HG03066 (cell line): ENCODE measurements around the gene WDR88.
"Not testable (repeated sequence)": the region's sequence is repeated elsewhere in the genome, so short reads cannot be mapped to it uniquely, and the experiment has no call there.

Experiments used
- ATAC-seq: cut with Tn5 transposase; IDR thresholded peaks from one replicate; pipeline ENCODE4 v1.9.1; 2021; ENCODE audit warnings: low read depth; ENCODE audit not compliant: unreplicated experiment

WDR88 gene

DNA sequence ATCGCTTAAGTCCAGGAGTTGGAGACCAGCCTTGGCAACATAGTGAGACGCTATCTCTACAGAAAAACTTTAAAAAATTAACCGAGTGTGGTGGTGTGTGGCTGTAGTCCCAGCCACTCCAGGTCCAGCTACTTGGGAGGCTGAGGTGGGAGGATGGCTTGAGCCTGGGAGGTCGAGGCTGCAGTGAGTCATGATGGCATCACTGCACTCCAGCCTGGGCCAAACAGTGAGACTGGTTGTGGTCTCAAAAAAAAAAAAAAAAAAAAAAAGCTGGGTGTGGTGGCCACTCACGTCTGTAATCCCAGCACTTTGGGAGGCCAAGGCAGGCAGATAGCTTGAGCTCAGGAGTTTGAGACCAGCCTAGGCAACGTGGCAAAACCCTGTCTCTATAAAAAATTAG lies 34.1 kb downstream of the WDR88 start:
- not testable (repeated sequence) for ATAC-seq

DNA sequence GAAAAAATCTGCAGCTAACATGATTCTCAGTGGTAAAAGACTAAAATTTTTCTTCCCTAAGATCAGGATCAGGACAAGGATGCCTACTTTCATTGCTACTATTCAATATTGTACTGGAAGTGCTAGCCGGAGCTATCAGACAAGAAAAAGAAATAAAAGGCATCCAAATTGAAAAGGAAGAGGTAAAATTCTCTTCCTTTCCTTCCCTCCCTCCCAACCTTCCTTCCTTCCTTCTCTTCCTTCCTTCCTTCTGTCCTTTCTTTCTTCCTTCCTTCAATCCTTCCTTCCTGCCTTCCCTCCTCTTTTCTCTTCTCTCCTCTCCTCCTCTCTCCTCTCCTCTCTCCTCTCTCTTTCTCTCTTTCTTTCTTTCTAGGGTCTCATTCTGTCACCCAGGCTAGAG lies 35.5 kb downstream of the WDR88 start:
- no peak for ATAC-seq

DNA sequence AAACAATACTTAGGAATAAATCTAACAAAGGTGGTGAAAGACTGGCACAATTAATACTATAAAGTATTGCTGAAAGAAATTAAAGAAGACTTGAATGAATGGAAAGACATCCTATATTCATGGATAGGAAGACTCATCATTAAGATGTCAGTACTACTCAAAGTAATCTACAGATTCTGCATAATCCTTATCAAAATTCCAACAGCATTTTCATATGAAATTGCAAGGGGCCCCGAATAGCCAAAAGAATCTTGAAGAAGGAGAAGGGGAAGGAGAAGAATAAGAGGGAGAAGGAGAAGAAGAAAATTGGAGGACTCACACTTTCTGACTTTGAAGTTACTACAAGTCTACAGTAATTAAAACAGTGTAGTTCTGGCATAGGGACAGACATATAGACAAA lies 36.6 kb downstream of the WDR88 start:
- ATAC-seq = no peak

DNA sequence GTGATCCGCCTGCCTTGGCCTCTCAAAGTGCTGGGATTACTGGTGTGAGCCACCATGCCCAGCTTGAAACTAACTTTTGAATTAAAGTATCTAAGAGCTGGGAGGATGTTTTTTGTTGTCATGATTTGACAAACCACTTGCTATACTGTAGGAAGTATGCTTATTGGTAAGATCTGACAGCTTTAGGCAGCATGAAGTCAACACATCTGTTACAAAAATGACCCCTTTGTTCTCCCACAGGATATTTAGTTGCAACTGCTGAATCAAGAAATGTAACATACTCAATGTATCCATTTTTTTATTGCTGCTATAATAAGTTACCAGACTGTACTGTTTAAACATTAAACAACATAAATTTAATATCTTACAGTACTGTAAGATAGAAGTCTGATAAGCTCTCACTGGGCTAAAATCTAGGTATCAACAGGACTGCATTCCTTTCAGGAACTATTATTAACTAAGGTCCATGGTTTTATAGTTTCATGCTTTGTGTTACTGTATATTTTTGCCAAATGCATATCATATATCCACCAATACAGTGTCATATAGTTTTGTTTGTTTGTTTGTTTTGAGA lies 39.4 kb downstream of the WDR88 start:
- ATAC-seq = no peak

DNA sequence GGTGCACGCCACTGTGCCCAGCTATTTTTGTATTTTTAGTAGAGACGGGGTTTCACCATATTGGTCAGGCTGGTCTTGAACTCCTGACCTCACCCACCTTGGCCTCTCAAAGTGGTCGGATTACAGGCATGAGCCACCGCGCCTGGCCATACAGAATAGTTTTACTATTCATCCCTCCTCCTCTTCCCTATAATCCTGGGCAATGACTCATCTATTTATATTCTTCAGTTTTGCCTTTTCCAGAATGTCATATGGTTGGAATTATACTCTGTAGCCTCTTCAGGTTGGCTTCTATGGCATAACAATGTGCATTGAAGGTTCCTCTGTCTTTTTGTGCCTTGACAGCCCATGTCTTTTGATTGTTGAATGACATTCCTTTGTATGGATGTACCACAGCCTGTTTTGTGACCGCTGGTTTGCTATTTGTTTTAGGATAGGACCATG lies 40.0 kb downstream of the WDR88 start:
- ATAC-seq = no peak

DNA sequence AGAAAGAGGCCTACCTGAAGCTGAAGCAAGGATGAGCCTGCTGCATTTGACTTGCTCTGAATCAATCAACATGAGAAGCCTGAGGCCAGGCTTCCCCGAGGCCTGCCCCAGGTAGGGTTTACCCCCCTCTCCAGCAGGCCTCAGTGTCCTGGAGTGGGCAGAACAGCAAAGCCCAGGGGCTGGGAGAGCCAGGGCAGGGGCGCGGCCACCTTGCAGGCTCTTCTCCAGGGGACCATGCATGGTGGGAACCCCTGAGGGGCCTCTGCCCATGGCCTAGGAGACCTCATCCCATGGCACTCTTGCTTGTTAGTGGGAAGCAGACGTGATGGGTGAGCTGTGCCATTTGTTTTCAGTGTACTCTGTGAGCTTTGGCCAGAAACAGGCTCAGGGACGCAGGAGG lies 42.3 kb downstream of the WDR88 start:
- no peak for ATAC-seq

DNA sequence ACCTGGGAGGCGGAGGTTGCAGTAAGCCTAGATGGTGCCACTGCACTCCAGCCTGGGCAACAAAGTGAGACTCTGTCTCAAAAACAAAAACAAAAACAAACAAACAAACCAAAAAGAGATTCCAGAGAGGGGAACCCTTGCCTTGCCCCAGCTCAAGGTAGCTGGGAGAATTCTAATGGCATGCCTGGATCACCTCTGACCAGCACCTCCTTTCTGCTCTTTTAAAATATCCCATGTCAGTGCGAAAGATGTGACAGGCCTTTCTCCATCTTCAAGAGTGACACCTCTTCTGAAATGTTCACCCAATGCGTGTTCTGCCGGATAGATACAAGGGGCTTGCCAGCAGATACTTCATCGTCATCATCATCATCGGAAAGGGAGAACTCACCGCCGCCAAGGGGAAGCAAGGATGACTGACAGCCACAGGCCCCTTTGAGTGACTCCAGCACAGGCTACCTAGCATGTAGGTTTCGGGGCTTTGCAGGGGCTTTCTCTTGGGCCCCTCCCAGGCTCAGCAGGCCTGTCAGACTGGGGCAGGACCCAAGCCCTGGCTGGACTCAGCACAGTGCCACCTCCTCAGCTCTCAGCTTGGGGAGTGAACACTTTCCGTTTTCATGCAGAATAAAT lies 43.4 kb downstream of the WDR88 start:
- no peak for ATAC-seq

DNA sequence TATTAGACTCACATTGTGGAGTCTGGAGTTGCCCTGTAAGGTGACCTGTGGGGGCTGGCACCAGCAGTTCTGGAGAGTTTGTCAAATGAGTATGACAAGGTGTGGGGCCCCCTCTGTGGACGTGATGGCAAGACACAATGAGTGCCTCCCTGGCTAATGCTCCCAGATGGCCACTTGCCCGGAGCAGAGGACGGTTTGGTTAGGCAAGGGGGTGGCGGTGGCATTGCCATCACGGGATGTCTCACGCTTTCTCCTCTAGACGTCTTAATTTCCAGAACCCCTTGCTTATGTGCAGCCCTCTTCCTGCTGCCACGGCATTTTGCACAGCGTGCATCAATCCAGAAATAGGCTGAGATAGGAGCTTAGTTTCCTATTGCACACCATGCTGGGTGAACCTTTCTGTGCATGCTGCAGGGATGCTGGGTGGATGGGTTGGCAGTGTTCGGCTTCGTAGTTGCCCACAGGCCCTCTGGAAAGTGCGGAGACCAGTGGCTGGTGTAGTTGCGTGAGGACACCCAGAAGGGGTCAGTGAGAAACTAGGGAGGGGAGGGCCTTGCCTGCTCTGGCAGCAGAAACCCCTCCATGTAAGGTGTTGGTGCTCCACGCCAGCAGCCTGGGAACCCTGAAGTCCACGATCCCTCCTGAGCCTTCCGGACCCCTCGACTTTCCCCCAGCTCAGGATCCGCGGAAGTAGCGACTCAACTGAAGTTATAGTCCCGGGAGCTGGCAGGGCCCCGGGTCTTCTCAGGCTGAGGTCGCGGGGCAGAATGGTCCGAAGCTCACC lies 44.2 kb downstream of the WDR88 start:
- ATAC-seq = no peak

DNA sequence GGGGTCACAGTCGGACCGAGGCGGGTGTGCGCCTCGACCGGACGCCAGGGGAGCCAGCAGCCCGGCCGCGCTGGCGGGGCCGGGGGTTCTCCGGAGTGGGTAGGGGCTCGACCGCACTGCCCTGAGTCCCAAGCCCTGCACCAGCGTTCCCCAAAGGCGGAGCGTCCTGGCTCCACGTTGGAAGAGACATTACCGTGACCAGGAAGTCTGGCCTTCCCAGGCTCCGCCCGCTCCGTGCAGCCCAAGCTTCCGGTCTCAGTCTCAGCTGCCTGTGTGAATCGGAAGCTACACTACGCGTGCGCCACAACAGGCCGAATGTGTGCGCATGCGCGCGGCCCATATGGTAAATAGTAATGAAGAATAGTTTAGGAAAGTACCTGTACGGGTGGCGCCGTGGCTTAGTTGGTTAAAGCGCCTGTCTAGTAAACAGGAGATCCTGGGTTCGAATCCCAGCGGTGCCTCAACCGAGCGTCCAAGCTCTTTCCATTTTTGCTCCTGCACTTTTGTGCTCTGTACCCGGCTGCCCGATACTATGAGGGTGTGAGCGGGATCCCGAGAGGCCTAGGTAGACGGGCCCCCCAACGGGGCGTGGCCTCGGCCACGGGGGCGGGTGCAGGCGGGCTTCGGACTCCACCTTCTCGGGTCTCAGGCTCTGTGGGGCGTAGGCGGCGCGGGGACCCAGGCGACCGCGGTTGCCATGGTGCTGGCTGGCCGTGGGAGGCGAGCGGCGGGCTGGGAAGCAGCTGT lies 44.9 kb downstream of the WDR88 start:
- ATAC-seq = peak; percentile 71

DNA sequence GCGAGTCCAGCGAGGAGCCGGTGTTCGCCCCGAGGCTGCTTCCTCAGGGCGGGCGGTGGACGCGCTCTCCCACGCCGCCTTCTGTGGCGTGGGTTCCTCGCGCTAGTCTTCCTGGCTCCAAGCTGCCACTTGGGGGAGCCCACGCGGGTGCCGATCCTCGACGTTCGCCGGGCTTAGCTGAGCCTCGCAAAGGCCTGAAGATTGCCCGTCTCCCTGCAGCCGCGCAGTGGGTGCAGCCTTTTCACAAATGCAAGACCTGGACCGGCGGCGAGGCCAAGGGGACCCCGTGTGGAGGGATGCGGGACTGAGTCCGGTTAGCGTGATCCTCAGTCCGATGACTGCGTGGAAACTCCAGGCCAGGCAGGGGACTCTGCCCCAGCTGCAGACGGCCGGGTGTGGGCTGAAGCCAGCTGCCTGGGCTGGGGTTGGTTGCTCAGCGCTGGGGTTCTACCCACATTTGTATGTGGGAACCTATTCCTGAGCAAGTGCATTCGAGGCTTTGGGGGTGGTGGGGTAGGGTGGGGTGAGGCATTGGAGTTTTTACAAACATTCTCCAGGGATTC lies 45.6 kb downstream of the WDR88 start:
- ATAC-seq = peak; percentile 8

DNA sequence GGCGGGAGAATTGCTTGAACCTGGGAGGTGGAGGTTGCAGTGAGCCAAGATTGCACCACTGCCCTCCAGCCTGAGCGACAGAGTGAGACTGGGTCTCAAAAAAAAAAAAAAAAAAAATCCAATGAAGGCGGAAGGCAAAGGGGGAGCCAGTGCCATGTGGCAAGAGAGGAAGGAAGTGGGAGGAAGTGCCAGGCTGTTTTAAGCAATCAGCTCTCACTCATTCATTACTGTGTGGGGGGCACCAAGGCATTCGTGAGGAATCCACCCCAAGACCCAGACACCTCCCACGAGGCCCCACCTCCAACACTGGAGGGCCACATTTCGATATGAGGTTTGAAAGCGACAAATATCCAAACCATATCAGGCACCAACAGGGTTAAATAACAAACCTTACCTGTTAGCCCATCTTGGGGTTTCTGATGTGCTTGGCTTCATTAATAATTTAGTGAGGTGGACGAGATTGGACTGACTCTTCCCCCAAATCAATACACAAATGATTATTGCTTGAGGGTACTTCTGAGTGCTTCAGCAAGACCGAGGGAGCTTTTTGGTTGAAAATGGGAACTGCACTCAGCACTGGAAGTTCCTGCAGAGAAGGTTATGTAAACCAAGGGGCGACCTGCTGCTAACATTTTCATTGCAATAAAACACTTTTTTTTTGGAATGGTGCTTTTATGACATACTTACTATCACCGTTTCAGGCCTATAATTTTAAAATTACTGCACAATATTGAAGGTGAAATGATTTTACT lies 54.7 kb downstream of the WDR88 start:
- no peak for ATAC-seq

DNA sequence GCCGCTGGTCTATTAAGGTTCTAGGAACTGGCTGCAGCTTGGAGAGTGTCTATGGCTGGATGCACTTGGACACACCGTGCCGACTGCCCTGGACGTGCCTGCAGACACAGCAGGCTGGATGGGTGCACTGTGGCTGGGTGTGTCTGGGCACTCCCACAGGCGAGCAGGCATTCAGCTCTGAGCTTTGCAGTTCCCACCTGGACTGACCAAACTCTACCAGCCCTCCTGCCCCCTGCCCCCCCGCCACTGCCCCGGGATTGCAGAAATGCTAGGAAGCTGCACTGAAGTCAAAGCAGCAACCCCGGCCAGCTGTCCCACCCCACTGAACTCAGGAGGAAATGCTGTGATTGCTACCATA lies 55.2 kb downstream of the WDR88 start:
- ATAC-seq = no peak

DNA sequence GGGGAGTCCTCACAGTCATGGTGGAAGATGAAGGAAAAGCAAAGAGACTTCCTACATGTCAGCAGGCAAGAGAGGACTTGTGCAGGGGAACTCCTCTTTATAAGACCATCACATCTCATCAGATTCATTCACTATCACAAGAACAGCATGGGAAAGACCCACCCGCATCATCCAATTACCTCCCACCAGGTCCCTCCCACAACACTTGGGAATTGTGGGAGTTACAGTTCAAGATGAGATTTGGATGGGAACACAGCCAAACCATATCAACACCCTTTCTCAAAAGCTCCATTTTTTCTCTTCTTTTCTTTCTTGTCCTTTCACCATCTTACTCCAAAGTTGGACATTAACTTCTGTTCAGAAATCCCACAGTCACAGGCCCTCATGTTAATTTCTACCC lies 57.5 kb downstream of the WDR88 start:
- ATAC-seq = no peak

DNA sequence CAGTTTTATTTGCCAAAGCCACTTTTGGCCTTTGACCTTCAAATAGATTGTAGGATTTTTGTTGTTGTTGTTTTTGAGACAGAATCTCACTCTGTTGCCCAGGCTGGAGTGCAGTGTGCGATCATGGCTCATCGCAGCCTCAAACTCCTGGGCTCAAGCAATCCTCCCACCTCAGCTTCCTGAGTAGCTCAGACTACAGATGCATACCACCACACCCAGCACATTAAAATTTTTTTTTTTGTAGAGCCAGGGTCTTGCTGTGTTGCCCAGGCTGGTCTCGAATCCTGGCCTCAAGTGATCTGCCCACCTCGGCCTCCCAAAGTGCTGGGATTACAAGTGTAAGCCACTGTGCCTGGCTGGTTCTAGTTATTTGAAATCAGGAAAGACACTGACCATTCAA lies 59.2 kb downstream of the WDR88 start:
- not testable (repeated sequence) for ATAC-seq

DNA sequence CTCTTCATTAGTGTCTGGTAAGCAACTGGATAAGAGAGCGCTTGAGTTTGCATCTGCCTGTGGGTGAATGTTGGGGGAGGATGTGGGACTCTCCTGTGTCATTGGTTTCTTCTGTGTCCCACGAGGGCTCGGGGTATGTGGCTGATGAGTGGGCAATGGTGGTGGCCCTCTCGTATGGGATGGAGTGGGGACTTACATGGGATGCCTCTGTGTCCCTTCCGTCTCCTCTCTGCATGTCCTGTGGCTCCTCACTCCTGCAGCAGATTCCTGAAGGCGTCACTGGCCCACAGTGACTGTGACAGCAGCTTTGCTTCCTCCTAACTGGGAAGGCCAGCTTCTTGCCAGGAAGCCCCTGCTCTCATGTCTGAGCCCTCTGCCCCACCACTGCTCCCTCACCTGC lies 59.6 kb downstream of the WDR88 start:
- ATAC-seq = no peak

DNA sequence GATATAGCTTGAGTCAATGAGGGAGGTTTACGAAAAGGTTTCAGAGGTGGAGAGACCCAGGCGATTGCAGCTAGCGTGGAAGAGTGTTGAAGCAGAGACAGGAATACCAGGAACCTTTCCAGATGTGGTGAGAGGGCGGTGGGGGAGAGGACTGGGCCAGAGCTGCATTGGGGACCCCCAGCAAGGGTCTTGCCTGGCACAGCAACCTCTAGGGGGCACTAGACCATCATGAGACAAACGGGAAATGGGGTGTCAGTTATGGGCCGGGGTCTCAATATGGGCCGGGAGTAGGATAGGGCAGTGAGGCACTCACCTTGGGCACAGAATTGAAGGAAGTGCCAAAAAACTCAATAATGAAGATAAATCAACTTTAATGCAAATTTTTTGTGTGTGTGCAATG lies 60.1 kb downstream of the WDR88 start:
- no peak for ATAC-seq

DNA sequence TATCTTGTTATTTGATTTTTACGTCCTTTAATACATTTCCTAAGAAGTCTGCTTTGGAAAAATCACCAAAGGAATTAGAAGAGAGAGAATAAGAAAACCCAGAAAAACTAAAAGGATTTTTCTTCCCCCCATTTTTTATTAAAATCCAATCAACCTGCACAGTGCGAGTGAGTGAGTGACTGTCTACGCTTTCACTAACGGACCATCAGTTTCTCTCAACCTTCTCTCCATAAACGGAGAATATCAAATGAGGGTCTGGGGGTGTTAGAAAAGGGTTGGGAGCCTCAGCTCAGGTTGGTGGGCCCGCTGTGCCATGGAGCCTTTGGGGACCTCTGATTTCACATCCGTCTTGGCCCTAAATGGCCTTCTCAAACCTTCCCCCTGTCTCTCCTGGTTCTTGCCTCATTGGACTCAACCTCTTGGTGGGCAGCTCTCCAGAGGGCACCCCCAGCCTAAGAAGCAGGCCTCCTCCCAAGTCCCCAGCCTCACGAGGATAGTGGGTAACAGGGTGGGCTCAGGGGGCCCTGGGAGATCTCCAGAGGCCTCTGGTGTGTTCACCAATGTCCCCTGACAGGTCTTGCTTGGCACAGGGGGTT lies 61.5 kb downstream of the WDR88 start:
- no peak for ATAC-seq

DNA sequence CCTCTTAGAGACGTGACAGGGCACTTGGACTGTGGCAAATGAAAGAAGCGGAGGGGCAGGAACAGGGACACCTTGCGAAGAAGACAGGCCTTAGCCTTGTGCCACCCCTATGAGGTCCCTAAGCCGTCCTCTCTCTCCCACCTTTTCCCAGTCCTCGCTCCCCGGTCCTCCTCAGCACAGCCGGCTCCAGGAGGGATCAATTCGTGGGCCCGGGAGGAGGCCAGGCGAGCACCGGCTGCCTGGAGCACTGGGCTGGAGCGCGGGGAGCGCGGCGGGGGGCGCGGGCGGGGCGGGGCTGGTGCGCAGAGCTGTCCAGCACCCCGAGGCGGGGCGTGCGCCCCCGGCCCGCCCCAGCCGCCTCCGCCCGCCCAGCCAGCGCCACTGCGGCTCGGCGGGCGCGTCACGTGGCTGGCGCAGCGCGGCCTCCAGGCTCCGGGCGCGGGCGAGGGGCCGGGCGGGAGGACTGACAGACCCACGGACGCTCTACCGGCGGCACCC lies 62.0 kb downstream of the WDR88 start, which contains the start of gene LRP3:
Gene LRP3 (plus strand): TSS at position 466 of the 498 bp plus-strand sequence. CDS start 456 bp downstream, outside the sequence.
- no peak for ATAC-seq

DNA sequence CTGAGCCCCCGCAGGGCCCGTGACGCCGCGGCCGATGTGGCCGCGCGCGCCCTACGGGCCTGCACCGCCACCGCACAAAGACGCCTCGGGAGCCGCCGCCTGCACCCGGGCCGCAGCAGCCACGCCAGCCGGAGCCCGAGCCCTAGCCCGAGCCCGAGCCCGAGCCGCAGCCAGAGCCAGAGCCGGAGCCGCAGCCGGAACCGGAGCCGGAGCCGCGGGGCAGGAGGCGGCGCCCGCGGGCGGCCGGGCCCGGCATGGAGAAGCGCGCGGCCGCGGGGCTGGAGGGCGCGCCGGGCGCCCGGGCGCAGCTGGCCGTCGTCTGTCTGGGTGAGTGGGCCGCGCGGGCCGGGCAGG lies 62.6 kb downstream of the WDR88 start:
- no peak for ATAC-seq
